ENCODE data around the gene PFKFB1.

The PFKFB1 gene

GRCh38 chrX:54934890-54935289 is 59.1 kb downstream of the PFKFB1 start:
- TF ChIP-seq MAX (IDR thresholded peaks at IDR 0.05; ENCODE audit: low read depth, low read length) (no peak), MYC (IDR thresholded peaks at IDR 0.05; ENCODE audit: low read depth, low read length) (no peak), POLR2A (IDR thresholded peaks at IDR 0.05; ENCODE audit: extremely low read depth, insufficient read length) (no peak), CTCF (IDR thresholded peaks at IDR 0.05; ENCODE audit: low read depth, low read length) (no peak)
- no peak for DNase-seq (ENCODE audit: low read depth)
- H3K4me3 ChIP-seq (ENCODE audit: low read depth, low read length): no peak overlapping the region

GRCh38 chrX:54934058-54934457 is 59.9 kb downstream of the PFKFB1 start:
- DNase-seq (ENCODE audit: low read depth): no peak
- H3K4me3 ChIP-seq (ENCODE audit: low read depth, low read length): no peak overlapping the region
- no peak for TF ChIP-seq MAX (IDR thresholded peaks at IDR 0.05; ENCODE audit: low read depth, low read length)
- no peak for TF ChIP-seq CTCF (IDR thresholded peaks at IDR 0.05; ENCODE audit: low read depth, low read length)
- TF ChIP-seq POLR2A (IDR thresholded peaks at IDR 0.05; ENCODE audit: extremely low read depth, insufficient read length): no peak
- no peak for TF ChIP-seq MYC (IDR thresholded peaks at IDR 0.05; ENCODE audit: low read depth, low read length)

- H3K4me3 ChIP-seq (ENCODE audit: low read depth, low read length): no peak overlapping the region
- no peak for DNase-seq (ENCODE audit: low read depth)
- no peak for TF ChIP-seq CTCF (IDR thresholded peaks at IDR 0.05; ENCODE audit: low read depth, low read length)
- no peak for TF ChIP-seq MAX (IDR thresholded peaks at IDR 0.05; ENCODE audit: low read depth, low read length)
- no peak for TF ChIP-seq MYC (IDR thresholded peaks at IDR 0.05; ENCODE audit: low read depth, low read length)
- TF ChIP-seq POLR2A (IDR thresholded peaks at IDR 0.05; ENCODE audit: extremely low read depth, insufficient read length): no peak
Observed at GRCh38 chrX:54933150-54933826, 60.7 kb downstream of the PFKFB1 start.

GRCh38 chrX:54931107-54931506 is 62.9 kb downstream of the PFKFB1 start:
- DNase-seq (ENCODE audit: low read depth): no peak
- no peak for TF ChIP-seq POLR2A (IDR thresholded peaks at IDR 0.05; ENCODE audit: extremely low read depth, insufficient read length)
- TF ChIP-seq CTCF (IDR thresholded peaks at IDR 0.05; ENCODE audit: low read depth, low read length): no peak
- TF ChIP-seq MAX (IDR thresholded peaks at IDR 0.05; ENCODE audit: low read depth, low read length): no peak
- no peak for TF ChIP-seq MYC (IDR thresholded peaks at IDR 0.05; ENCODE audit: low read depth, low read length)
- no peak overlapping the region for H3K4me3 ChIP-seq (ENCODE audit: low read depth, low read length)

- TF ChIP-seq POLR2A (IDR thresholded peaks at IDR 0.05; ENCODE audit: extremely low read depth, insufficient read length) (no peak), CTCF (IDR thresholded peaks at IDR 0.05; ENCODE audit: low read depth, low read length) (no peak), MAX (IDR thresholded peaks at IDR 0.05; ENCODE audit: low read depth, low read length) (no peak), MYC (IDR thresholded peaks at IDR 0.05; ENCODE audit: low read depth, low read length) (no peak)
- H3K4me3 ChIP-seq (ENCODE audit: low read depth, low read length): no peak overlapping the region
- no peak for DNase-seq (ENCODE audit: low read depth)
Observed at GRCh38 chrX:54930291-54931049, 63.5 kb downstream of the PFKFB1 start.

All from NB4 (cell line).